ENCODE data around the gene RIN1.

Gene RIN1

DNA sequence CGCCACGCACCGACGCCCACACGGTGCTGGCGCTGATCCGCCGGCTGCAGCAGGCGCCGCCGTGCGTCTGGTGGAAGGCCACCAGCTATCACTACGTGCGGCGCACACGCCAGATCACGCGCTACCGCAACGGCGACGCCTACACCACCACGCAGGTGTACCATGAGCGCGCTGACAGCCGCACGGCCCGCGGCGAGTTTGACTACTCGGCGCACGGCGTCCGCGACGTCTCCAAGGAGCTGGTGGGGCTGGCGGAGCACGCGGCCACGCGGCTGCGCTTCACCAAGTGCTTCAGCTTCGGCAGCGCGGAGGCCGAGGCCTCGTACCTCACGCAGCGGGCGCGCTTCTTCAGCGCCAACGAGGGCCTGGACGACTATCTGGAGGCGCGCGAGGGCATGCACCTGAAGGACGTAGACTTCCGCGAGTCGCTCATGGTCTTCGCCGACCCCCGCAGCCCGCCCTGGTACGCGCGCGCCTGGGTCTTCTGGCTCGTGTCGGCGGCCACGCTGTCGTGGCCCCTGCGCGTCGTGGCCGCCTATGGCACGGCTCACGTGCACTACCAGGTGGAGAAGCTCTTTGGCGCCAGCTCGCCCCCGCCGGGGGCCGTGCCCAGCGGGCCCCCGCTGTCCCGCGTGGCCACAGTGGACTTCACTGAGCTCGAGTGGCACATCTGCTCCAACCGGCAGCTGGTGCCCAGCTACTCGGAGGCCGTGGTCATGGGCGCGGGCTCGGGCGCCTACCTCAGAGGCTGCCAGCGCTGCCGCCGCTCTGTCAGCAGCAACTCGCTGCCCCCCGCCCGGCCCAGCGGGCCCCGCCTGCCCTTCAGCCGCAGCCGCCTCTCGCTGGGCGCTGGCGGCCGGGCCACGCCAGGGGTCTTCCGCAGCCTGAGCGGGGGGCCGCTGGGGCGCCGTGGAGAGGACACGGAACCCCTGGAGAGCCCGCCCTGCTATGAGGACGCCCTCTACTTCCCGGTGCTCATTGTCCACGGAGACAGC lies 41.3 kb downstream of the RIN1 start:
- DNase-seq (ENCODE audit: low read depth): no peak

DNA sequence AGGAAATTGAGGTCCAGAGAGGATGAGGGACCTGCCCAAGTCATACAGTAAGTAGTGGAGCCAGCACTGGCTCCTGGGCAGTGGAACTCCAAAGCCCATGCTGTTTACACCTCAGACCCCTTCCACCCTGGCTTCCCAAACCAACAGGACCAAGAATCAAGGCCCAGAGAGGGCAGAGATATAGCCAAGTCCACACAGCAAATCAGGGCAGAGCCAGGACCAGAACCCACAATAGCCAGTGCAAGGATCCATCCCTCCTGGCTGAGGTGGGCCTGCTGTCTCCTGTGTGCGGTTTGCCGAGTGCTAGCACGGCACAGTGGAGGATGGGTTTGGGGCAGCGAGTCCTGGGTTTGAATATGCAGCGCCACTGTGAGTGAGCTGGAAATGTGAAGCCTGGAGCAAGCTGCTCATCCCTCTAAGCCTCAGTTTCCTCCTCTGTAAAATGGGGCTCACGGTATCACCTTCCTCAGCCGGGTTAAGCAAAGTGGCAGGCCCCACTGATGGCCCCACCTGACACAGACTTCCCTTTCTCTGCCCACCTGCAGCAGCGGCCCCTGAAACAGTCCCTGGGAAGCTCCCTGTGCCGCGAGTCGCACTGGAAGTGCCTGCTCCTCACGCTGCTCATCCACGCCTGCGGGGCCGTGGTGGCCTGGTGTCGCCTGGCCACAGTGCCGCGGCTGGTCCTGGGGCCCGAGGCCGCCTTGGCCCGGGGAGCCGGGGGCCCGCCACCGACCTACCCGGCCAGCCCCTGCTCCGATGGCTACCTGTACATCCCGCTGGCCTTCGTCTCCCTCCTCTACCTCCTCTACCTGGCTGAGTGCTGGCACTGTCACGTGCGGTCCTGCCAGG lies 42.2 kb downstream of the RIN1 start:
- DNase-seq (ENCODE audit: low read depth): no peak

DNA sequence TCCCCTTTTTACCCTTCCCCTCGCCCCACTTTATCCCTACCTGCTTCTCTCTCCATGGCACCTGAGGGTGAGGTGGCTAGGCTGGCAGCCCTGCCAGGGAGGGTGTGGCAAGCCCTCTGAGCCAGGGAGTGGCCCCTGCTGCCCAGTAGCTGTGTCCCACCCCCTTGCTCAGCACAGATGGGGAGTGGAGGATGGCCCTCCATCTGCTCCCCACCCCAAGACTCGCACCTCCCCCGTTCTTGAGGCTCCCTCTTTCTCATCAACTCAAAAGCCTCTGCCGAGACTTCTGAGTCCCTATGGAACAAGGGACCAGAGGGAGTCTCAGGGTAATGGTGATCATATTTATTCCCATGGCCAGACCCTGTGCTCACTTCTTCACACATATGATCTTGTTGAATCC lies 42.9 kb downstream of the RIN1 start:
- DNase-seq (ENCODE audit: low read depth): no peak

DNA sequence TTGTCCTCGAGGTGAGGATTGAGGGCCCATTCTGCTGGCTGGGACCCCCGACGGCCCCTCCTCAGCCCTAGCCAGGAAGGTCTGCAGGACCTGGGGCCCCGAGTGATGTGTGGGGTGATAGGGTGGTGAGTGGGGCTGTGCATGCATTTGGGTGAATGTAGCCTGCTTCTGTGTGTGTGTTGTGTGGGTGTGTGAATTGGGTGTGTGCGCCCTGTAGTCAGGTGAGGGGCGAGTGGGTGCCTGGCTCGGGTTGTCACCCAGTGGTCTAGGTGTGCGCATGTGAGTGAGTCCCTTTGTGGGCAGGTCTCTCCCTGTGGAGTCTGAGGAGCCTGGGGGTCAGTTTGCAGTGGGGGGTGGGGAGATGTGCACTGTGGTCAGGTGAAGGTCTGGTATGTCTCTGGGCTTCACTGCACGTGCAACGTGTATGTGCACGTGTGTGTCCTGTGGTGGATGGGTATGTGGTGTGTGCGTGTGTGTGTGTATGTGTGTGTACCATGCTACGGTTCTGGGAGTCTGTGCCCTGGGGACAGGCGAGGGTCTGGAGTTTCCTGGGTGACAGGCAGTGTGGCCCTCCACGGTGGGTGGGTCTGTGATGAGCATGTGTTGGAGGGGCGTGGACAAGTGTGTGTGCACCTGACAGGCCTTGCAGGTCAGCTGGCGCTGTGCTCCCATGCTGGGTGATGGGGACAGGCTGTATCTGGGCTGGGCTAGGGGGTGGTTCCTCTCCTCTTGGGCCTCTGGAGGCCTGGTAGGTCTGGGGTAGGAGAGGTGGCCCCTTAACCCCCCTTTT lies 43.5 kb downstream of the RIN1 start:
- DNase-seq (ENCODE audit: low read depth): no peak

DNA sequence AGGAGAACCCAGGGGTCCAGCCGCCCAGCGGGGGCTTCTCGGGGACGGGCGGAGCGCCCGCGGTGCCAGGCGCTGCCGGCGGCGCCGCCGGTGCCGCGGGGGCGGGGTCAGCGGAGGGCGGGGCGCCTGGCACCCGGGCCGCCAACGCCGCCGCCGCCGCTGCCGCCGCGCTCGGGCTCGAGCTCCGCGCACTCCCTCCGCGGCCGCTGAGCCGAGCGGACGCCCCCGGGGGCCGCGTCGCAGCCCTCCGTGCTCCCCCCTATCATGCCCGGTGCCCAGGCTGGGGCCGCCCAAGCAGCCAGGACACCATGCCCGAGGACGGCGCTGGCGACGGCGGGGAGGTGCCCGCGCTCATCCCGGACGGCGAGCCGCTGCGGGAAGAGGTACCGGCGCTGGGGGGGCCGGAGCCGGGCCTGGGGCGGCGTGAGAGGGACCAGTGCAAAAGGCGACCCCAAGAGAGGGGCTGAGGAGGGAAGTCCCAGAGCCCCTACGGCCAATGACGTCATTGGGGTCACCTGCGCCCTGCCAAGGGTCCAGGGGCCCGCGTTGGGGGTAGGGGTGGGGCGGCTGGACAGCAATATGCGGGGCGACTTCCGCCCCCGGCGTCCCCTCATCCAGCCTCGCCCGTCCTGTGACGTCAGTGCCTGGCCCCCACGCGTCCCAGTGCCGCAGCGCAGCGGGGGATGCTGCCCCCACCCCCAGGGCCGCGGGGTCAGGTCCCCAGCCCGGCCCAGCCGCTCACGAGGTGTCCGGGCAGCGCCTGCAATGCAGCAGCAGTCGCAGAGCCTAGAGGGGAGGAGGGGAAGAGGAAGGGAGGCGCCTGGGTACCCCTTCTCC lies 44.3 kb downstream of the RIN1 start, which contains the start of gene TMEM151A:
Gene TMEM151A (plus strand): TSS at position 189 of the 837 bp plus-strand sequence. CDS start 120 bp downstream, at position 309.
- DNase-seq (ENCODE audit: low read depth): no peak

DNA sequence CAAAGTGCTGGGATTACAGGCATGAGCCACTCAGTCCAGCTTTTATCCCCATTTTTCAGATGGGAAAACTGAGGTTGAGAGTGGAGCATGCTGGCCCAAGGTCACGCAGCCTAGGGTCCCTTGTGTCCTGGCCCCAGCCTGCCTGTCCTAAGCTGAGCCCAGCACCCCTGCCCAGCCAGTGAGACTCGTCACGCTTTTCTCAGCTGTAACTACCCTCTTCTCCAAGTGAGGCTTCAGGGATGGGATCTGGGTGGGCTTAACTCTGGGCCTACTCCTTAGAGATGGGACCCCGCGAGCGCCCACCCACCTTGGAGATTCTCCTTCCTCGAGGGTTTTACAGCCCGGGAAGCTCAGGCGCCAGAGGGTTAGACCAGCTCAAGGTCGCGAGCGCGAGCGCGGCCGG lies 44.9 kb downstream of the RIN1 start:
- DNase-seq (ENCODE audit: low read depth): no peak

DNA sequence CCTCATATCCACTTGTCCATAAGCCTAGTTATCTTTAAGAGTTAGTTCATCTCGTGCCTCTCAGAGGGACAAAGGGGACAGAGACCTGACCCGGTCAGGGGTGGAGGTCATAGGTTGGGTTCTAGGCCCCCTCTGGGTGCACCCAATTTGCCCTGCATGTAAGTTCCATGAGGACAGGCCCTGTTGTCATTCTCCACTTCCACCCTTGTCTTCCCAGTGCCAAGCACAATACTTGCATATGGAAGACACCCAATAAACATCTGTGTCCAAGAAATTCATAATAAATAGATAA lies 46.0 kb downstream of the RIN1 start:
- DNase-seq (ENCODE audit: low read depth): no peak

DNA sequence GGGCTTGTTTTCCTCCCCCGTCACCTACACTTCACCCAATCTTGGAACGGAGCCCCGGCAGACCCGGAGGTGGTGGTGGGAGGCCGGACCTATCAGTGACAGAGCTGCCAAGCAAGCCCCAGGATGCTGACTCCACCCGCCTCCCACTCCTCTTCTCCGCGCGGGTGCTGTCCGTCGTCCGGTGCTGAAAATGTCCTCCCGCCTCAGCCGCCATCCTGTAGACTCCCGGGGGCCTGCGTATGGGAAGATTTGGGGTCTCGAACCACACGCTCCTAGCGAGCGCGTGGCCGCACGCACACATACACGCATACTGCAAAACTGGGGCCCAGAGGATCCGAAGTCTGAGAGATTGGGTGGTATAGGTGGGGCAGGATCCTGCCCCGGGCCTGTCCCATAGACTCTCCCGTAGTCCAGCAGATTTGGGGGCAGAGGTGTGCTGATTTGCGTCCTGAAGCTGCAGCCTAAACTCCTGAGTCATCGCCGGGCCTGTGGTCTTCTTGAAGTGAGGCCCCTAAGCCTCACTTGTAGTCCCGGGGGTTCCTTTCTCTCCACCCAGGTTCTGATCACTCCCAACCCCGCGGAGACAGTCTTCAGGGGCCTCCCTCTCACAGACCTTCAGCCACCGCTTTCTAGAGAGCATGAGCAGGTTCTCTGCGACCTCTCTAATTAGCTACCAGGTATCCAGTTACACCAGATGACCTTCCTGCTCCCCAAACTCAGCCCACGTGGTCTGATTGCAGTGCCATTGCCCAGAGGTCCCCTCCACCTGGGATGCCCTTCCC lies 46.5 kb downstream of the RIN1 start:
- peak; percentile 81 for DNase-seq (ENCODE audit: low read depth)

DNA sequence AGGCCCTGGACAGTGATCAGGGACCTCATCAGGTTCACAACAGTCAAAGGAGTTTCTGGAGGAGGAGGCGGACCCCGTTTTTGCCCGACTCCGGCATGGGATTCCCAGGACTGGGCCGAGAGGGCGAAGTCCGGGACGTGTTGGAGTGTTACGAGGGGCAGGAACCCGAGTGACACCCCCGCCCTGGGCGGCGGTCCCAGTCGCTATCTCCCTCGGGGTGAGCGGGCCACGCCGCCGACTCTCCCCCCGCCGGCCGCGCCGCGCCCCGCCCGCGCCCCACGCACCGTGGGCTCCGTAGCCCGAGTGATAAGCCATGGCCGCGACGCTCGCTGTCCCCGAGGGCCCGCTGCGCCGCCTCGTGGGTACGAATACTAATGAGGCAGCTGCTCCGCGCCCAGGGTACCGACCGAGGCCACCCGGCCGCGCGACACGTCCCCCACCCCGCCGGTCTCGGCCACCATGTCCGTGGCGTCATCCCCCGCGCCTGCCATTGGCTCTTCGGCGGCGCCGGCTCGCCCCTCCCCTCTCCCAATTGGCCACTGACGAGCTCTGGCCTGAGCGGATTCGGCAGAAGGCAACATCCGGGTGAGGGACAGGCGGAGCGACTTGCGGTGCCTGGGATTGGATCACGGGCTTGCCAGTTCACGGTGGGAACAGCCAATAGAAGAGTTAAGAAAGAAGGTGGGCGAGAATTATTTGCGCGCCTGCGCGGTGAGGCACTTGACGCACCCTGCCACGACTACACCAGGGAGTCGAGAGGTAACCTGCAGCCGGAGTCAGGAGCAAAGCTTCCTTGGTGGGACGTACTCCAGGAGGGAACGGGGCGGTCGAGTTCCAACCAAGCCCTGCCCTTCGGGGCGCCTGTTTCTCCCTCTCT lies 47.3 kb downstream of the RIN1 start, which contains the start of gene YIF1A:
Gene YIF1A (minus strand): TSS at position 473 of the 877 bp plus-strand sequence. CDS start 158 bp downstream, at position 315.
- peak; percentile 99 for DNase-seq (ENCODE audit: low read depth)

DNA sequence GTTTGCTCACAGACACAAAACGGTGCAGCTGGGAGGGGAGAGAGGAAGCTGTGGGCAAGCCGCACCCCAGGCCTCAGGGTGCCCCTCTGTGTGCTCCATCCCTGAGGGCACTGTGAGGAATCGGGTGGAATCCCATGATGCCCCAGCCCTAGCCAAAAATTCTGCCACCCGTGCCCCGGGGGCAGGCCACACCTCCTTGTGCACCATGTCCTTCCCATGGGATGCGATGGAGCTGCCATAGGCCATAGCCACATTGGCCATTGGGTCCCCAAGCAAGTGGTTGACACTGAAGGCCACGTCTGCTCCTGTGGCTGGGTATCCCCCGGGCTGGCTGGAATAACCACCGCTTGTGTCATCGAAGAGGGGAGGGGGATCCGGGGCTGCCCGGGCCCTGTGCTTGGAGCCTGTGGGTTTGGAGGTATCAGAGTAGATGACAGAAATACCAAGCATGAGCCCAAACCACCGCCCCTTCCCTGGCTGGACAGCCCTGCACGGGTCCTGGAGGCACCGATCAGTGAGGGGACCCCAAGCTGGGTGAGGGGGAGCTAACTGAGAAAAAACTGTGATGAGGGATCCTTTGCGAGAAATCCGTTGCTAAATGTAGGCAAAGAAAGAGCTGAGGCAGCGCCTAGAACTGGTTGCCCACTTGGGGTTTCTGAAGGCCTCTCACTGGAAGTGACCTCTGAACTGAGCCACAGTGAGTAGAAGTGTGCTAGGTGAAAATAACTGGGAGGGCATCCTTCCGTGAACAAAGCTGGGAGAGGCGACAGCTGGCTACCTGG lies 48.2 kb downstream of the RIN1 start:
- DNase-seq (ENCODE audit: low read depth): no peak

DNA sequence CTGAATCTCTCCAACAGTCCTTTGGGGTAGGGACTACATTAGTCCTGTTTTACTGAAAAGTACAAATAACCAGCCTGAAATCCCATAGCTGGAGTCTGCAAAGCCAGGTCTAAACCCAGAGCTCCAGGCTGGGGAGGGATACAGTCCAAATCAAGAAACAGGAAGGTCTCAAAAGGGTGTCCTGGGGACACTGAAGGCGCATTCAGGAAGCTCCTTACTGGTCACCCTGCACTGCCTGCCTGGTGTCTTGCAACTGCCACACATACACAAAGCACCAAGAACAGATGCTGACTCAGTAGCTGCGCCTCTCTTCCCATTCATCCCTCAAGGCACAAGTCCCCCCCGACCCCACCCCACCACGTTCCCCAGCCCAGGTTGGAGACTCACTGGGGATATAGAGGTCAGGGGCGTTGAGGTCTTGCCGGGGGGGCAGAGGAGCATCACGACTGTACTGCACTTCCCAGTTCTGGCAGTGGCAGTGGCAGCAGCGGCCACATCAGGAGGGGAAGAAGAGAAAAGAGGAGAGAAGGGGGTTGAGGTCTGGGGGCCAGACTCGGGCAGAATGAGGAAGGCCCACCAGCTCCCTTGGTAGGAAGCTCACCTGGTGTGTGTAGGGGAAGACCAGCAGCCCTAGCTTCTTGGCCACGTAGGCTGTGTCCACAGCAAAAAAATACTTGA lies 48.9 kb downstream of the RIN1 start:
- no peak for DNase-seq (ENCODE audit: low read depth)

DNA sequence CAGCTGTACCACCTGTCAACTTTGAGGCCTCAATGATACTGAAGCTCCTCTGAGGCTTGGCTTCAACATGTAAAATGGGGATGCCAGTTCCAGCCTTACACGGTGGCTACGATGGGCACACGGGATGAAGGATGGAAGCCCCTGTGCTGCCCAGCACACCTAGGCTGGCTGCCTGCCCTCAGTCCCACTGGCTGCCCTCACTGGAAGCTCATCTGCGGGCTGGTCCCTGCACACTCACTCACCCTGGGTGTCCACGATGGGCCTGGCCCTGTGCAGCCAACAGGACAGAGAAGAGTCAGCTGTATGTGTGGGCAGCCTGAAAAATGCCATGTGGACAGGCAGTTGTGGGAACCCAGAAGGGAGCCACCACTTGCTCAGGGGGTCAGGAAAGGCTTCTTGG lies 49.5 kb downstream of the RIN1 start:
- no peak for DNase-seq (ENCODE audit: low read depth)

DNA sequence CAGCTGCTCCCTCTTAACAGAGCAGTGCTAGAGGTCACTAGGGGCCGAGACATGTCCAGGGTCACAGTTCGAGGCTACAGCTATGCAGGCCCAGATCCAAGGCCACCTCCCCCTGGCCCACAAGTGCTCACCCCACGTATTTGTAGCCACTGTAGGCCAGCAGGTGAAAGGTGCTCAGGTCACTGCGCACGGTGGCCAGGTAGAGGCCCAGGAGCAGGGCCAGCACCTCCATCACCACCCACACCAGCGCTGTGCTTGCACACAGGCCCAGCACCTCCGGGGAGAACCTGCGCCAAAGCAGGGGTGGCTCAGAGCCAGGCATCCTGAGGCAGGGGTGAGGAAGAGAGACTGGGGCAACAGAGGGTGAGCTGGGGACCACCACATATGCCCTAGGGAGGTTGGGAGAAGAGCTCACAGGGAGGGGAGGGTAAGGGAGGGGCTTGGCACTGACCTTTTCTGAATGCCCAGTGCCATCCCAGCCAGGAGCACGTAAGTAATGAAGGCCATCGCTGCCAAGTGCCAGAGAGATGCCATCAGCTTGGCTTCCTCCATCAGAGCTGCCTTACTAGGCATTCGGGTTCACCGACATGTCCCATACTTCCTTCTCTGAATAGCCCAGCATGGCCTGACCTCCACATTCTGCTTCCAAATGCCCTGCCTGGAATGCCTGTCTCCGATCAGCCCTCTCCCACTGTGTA lies 50.8 kb downstream of the RIN1 start:
- no peak for DNase-seq (ENCODE audit: low read depth)

DNA sequence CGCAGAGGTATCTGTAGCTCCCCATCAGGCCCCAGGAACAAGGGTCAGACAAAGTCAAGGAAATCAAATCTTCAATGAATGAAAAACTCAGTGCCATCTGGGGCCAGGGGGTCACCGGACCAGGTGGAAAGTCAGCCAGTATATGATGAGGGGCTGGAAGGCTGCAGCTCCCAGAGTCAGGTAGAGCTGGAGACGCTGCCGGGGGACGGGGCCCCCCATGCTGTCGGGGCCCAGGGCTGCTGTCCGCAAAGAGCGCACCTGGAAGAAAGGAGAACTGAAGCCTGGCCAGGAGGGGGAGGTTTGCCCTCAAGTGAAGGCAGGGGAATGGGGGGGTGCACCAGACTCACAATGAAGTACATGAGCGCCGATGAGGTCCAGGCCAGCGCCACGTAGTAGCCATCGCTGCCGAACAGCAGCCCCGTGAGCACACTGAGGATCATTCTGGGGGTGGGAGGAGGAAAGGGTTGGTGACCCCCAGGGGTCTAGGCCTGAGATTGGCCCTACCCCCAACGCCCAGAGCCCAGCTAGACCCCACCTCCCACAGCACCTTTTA lies 51.6 kb downstream of the RIN1 start:
- DNase-seq (ENCODE audit: low read depth): no peak

DNA sequence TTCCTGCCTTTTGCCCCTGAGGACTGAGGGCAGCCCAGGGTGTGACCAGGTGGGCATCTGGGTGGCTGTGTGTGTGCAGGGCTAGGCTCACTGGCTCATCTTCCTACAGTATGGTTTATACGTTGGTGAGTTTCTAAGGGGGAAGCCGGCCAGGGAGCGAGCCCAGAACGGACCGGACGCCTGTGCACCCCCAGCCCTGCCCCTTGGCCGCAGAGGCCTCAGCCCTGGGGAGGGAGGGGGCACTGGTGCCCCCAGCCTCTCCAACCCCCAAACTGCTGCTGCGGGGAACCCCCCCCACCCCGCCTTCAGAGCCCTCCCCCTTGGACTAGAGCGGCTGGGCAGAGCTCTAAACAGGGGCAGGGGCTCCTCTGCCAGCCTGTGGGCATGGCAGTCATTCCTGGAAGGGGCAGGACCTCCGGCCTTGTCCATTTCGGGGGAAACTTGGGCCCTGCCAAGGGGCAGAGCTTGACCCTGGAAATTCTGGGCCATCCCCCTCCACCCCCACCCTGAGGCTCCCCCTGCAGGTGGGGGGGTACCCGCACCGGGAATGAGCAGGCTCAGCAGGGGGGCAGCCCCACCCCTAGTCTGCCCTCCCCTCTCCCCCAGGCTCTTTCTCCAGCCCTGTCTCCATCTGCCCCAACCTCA lies 52.7 kb downstream of the RIN1 start:
- DNase-seq (ENCODE audit: low read depth): no peak

Data from ELR (cell line).